K562 (cell line): ENCODE measurements around the gene LAMB4. TPM values are rescaled to one million over a fixed set of nuclear protein-coding genes. Genes with fewer than 3 reads are reported as not detected.

Experiments
- ATAC-seq: fragments of 200-7000 bp; cut with Tn5 transposase; 3 replicates; pipeline ENCODE4 v1.9.1; 2020; ENCODE audit warnings: moderate library complexity
- BruUV-seq: library from RNA; stranded (reverse); fragments of 400-500 nt; replicated peaks from 2 replicates; lab custom pipeline; 2021; lab: Mats Ljungman, UMichigan
- CTCF ChIA-PET: fragments of 300-600 bp; formaldehyde crosslinking; extraction: SDS; loops from one replicate; lab custom pipeline; 2021; ENCODE audit warnings: low intra/inter-chr PET ratio; lab: Yijun Ruan, JAX
- POLR2A ChIA-PET: fragments of 300-600, 350-650 bp; sonication (Branson Sonifier 250); formaldehyde crosslinking; extraction: SDS; loops from one replicate; lab custom pipeline; 2021; ENCODE audit warnings: antibody characterized with exemption, inconsistent platforms; lab: Yijun Ruan, JAX
- DNase-seq, 4 experiments: peaks; one replicate each; pipeline versions ENCODE4 v3.0.0 to v3.0.0-alpha.2; 2011 to 2018; ENCODE audit warnings: low spot score in 3 of 4, mixed read lengths in 3 of 4; ENCODE audit errors: extremely low read depth in 1 of 4
- FAIRE-seq: peaks from 2 replicates; lab custom pipeline; 2011; peaks lifted over from hg19 to GRCh38; lab: Jason Lieb, UNC
- H2AFZ ChIP-seq: 2 replicates; pipeline ENCODE4 v1.6.0; 2011; ENCODE audit warnings: low read depth, low read length, control low read depth, inconsistent platforms
- H3K27ac ChIP-seq: fragments of 200-600 bp; 3 replicates; pipeline ENCODE4 v1.8.0; 2011; ENCODE audit warnings: low read depth, mild to moderate bottlenecking, control low read depth, inconsistent platforms, low read length, moderate library complexity, mixed read lengths; ENCODE audit errors: extremely low read depth
- H3K27me3 ChIP-seq, 2 experiments: fragments of 300-600 bp in 1 of 2; 2 replicates in 1 of 2; 3 replicates in 1 of 2; pipeline versions ENCODE4 v1.6.0 to v1.8.0; 2011; ENCODE audit warnings: inconsistent platforms in 2 of 2, low read length in 2 of 2, mild to moderate bottlenecking in 1 of 2, mixed read lengths in 1 of 2, moderate library complexity in 1 of 2; ENCODE audit not compliant: control insufficient read depth in 2 of 2, insufficient read depth in 2 of 2
- H3K36me3 ChIP-seq: fragments of 300-600 bp; 3 replicates; pipeline ENCODE4 v1.8.0; 2011; ENCODE audit warnings: mild to moderate bottlenecking, low read length, inconsistent platforms; ENCODE audit not compliant: control insufficient read depth, insufficient read depth
- H3K4me1 ChIP-seq, 2 experiments: fragments of 200-600 bp in 1 of 2; replicated peaks in 1 of 2; 2 replicates in 1 of 2; 3 replicates in 1 of 2; pipeline versions ENCODE4 v1.5.1 to v1.8.0; 2011; ENCODE audit warnings: inconsistent platforms in 2 of 2, low read length in 2 of 2, mild to moderate bottlenecking in 1 of 2, mixed read lengths in 1 of 2, moderate library complexity in 1 of 2; ENCODE audit not compliant: control insufficient read depth in 2 of 2, insufficient read depth in 2 of 2
- H3K4me2 ChIP-seq: 2 replicates; pipeline ENCODE4 v1.6.1; 2011; ENCODE audit warnings: low read length, control low read depth, inconsistent platforms, mixed read lengths; ENCODE audit not compliant: insufficient read depth
- H3K4me3 ChIP-seq: fragments of 200-600 bp; sonication (generic), shearing (Covaris generic); 2 replicates; pipeline ENCODE4 v1.5.1; 2016; ENCODE audit warnings: control low read depth, inconsistent platforms
- H3K79me2 ChIP-seq: fragments of 200-600 bp; 3 replicates; pipeline ENCODE4 v1.8.0; 2011; ENCODE audit warnings: low read length, inconsistent platforms; ENCODE audit not compliant: control insufficient read depth, insufficient read depth
- H3K9ac ChIP-seq, 2 experiments: 2 replicates each; pipeline versions ENCODE4 v1.6.0 to v1.6.1; 2011; ENCODE audit warnings: low read depth in 2 of 2, low read length in 2 of 2, control low read depth in 1 of 2, inconsistent platforms in 1 of 2, mild to moderate bottlenecking in 1 of 2, mixed read lengths in 1 of 2; ENCODE audit not compliant: insufficient read depth in 1 of 2
- H3K9me1 ChIP-seq: one replicate; pipeline ENCODE4 v1.6.0; 2011; ENCODE audit warnings: inconsistent platforms, mild to moderate bottlenecking, low read length, moderate library complexity; ENCODE audit not compliant: control insufficient read depth, insufficient read depth
- H3K9me3 ChIP-seq: replicated peaks from 2 replicates; pipeline ENCODE4 v1.5.1; 2011; ENCODE audit warnings: low read depth, low read length, inconsistent platforms; ENCODE audit not compliant: control insufficient read depth, insufficient read depth
- H4K20me1 ChIP-seq: replicated peaks from 2 replicates; pipeline ENCODE4 v1.6.1; 2011; ENCODE audit warnings: low read length, inconsistent platforms, mixed read lengths; ENCODE audit not compliant: control insufficient read depth, insufficient read depth
- CEBPB ChIP-seq: fragments of 450-650 bp; IDR thresholded peaks from 2 replicates; pipeline ENCODE4 v1.6.1; 2016; ENCODE audit warnings: missing genetic modification characterization, missing compliant biosample characterization
- CXXC5 ChIP-seq: fragments of 250-450 bp; sonication (Bioruptor Pico); IDR thresholded peaks from 2 replicates; pipeline ENCODE4 v1.8.0; 2022; ENCODE audit warnings: inconsistent platforms, mild to moderate bottlenecking, moderate library complexity
- EWSR1 ChIP-seq: fragments of 450-650 bp; IDR thresholded peaks from 2 replicates; pipeline ENCODE4 v1.6.1; 2018; ENCODE audit warnings: borderline replicate concordance, mild to moderate bottlenecking, low read depth, moderate library complexity; ENCODE audit not compliant: partially characterized antibody
- MCM7 ChIP-seq, 2 experiments: fragments of 450-650 bp; IDR thresholded peaks; 2 replicates each; pipeline ENCODE4 v1.6.1; 2016 to 2018
- TAF7 ChIP-seq: fragments of 450-650 bp; IDR thresholded peaks from 2 replicates; pipeline ENCODE4 v1.6.1; 2016; ENCODE audit warnings: missing genetic modification characterization, missing compliant biosample characterization
- U2AF1 ChIP-seq: fragments of 200-400 bp; formaldehyde crosslinking; optimal IDR thresholded peaks from 2 replicates; pipeline ENCODE3; 2017; ENCODE audit warnings: mild to moderate bottlenecking, low read depth, low read length, moderate library complexity
- ZBTB1 ChIP-seq: sonication (generic); formaldehyde crosslinking; IDR thresholded peaks from 2 replicates; pipeline ENCODE4 v1.8.1; 2023; ENCODE audit warnings: missing genetic modification reagents, low read depth, mild to moderate bottlenecking, borderline replicate concordance
- ZNF217 ChIP-seq: sonication (generic); formaldehyde crosslinking; IDR thresholded peaks from 2 replicates; pipeline ENCODE4 v1.8.0; 2022; ENCODE audit warnings: mild to moderate bottlenecking, missing genetic modification reagents
- WGBS: fragments of 100-300 bp; shearing (Covaris generic); methylation state at CpG from one replicate; pipeline ENCODE4 v1.1.6; 2016; ENCODE audit warnings: low coverage, mixed read lengths; ENCODE audit not compliant: insufficient coverage; ENCODE audit errors: missing lambda C conversion rate; 5-methylcytosine and 5-hydroxymethylcytosine counted together
- in situ Hi-C: fragments of 300-500 bp; cut with MboI; formaldehyde crosslinking; loops from 4 replicates; pipeline ENCODE4 v1.15.0; 2018; ENCODE audit warnings: inconsistent platforms, mixed read lengths
- intact Hi-C: fragments of 100-400 bp; cut with micrococcal nuclease; formaldehyde crosslinking; loops from 2 replicates; pipeline ENCODE4 v1.14.2; 2022
- polyA plus RNA-seq, 8 experiments: library from polyadenylated mRNA; depleted of rRNA in 4 of 8; stranded (reverse) in 5 of 8; unstranded in 3 of 8; fragments of >200 nt; fragmentation: Nextera tagmentation in 2 of 8; fragmentation: Illumina TruSeq in 1 of 8; extraction: Ambion mirVana in 2 of 8; extraction: Trizol in 1 of 8; gene quantifications; 2 replicates each; pipeline versions ENCODE4 v1.2.1 to v1.2.3, GENCODE V29; 2011 to 2014; ENCODE audit warnings: inconsistent platforms in 1 of 8, missing spikeins in 1 of 8
- total RNA-seq, 7 experiments: library from RNA; depleted of rRNA in 6 of 7; stranded (reverse); fragments of >200 nt in 6 of 7; fragmentation: Illumina TruSeq in 2 of 7; extraction: Trizol in 2 of 7; gene quantifications; 2 replicates each; pipeline versions ENCODE4 v1.2.1 to v1.2.3, GENCODE V29; 2011 to 2021; ENCODE audit warnings: low replicate concordance in 1 of 7
- TF ChIP-seq, protein P1 (sequence below): IDR thresholded peaks from 2 replicates; pipeline ENCODE4 v1.6.1; 2011; ENCODE audit not compliant: insufficient read length; ENCODE audit errors: extremely low read depth
- TF ChIP-seq, protein P2 (sequence below): fragments of 450-650 bp; IDR thresholded peaks from 2 replicates; pipeline ENCODE4 v1.7.1; 2018; ENCODE audit warnings: mild to moderate bottlenecking, low read depth; ENCODE audit not compliant: partially characterized antibody
- TF ChIP-seq, protein P3 (sequence below), 3 experiments: fragments of 200-800 bp in 1 of 3; sonication (Bioruptor generic) in 1 of 3; sonication (generic) in 1 of 3; formaldehyde crosslinking in 1 of 3; IDR thresholded peaks; 2 replicates each; pipeline versions ENCODE4 v1.6.1 to v1.8.0; 2016 to 2022; ENCODE audit warnings: mild to moderate bottlenecking in 2 of 3, missing compliant biosample characterization in 2 of 3, missing genetic modification characterization in 2 of 3, missing genetic modification reagents in 1 of 3

Gene LAMB4
- total and polyA plus RNA-seq, 9 of the 15 experiments (the other 6 are each of a cell fraction or from before 2014, with no cell fraction given) = 0.06 to 0.13 (median 0.07) TPM; not detected in 6

DNA sequence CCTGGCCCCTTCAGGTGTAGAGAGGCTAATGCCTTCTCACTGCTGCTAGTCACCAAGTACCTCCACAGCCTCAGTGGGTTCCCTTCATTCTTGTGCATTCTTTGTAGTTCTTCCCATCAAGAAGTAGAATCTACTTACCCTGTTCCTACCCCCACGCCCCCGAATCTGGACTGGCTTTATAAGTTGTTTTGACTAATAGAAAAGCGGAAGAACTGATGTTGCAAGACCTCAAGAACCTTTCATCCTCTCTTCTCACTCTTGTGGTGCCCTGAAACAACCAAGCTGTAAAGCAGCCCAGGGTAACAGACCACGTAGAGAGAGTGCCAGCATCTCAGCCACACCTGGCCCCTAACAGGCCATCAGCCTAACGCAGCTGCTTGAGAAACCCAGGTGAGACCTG is 104.0 kb downstream of the LAMB4 start:
- BruUV-seq = no TSS peak
- POLR2A ChIA-PET = interaction anchor here (1.0 kb wide), 1 partner anchor 29 kb away, joined by 3 read pairs; no protein-coding TSS in a partner anchor
- no peaks in the 10 kb centered on the region for H3K36me3 ChIP-seq
- no peak overlapping the region; the same call in 1 of the 2 replicates for H2AFZ ChIP-seq
- FAIRE-seq (no peak), DNase-seq (no peak)
- no peaks in the 10 kb centered on the region for H3K9me1 ChIP-seq
- no peaks in the 10 kb centered on the region; a peak in 4 of 5 replicates for H3K4me1 ChIP-seq
- no peaks in the 10 kb centered on the region for H4K20me1 ChIP-seq
- CTCF ChIA-PET = no interaction called here
- H3K79me2 ChIP-seq = no peaks in the 10 kb centered on the region
- H3K27me3 ChIP-seq = no peaks in the 10 kb centered on the region
- in situ Hi-C loops (no loop called here), intact Hi-C loops (no loop called here)
- H3K4me3 ChIP-seq = no peak overlapping the region
- no peak overlapping the region for H3K4me2 ChIP-seq
- TF ChIP-seq U2AF1 (no peak), CEBPB (tag) (peak; percentile 50)
- TF ChIP-seq, all 486 proteins: peak for 1
- 31% methylated on average over 5 of the region's 5 CpGs for WGBS
- H3K27ac ChIP-seq = no peak overlapping the region
- ATAC-seq = peak; percentile 39
- no peak overlapping the region for H3K9ac ChIP-seq
- H3K9me3 ChIP-seq = no peaks in the 10 kb centered on the region

DNA sequence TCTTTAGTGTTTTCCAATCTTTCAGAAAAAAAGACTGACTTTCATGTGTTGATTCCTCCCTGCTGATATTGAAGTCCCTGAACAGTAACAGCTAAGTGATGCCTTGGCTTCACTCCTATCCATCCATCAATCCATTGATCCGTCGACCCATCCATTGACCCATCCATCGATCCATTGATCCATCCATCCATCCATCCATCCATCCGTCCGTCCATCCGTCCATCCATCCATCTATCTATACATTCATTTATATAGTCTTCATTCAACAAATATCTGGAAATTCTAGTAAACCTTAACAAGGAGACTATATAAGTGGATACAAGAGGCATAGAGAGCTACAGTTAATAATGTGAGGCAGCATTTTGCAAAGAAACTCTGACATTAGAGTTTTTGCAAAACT is 105.6 kb downstream of the LAMB4 start:
- H2AFZ ChIP-seq = no peak overlapping the region
- BruUV-seq = no TSS peak
- H3K27me3 ChIP-seq = no peaks in the 10 kb centered on the region
- FAIRE-seq = no peak
- no peak overlapping the region for H3K4me3 ChIP-seq
- no peak for DNase-seq
- 59% methylated on average over 6 of the region's 6 CpGs for WGBS
- no peaks in the 10 kb centered on the region for H3K79me2 ChIP-seq
- H3K4me2 ChIP-seq = no peak overlapping the region
- H3K36me3 ChIP-seq = no peaks in the 10 kb centered on the region
- no peak overlapping the region for H3K27ac ChIP-seq
- ATAC-seq = no peak
- H4K20me1 ChIP-seq = no peaks in the 10 kb centered on the region
- in situ Hi-C loops (no loop called here), intact Hi-C loops (no loop called here)
- POLR2A ChIA-PET = interaction anchor here (1.0 to 1.5 kb wide), 4 partner anchors 9 to 17 kb away, joined by 3 to 4 read pairs (median 4); no protein-coding TSS in a partner anchor
- CTCF ChIA-PET = no interaction called here
- H3K4me1 ChIP-seq = peaks cover 0 to 10% of the 10 kb centered on the region in 2 experiments; a peak in 4 of 5 replicates
- H3K9me3 ChIP-seq = no peaks in the 10 kb centered on the region
- no peak overlapping the region for H3K9ac ChIP-seq
- no peaks in the 10 kb centered on the region for H3K9me1 ChIP-seq
- TF ChIP-seq ZNF217 (CRISPR knock-in tag) (no peak), ZBTB1 (no peak), CXXC5 (CRISPR knock-in tag) (no peak), EWSR1 (no peak), MCM7 (IDR thresholded peaks at IDR 0.05) (no peak), TAF7 (no peak)
- TF ChIP-seq, protein P1, sequence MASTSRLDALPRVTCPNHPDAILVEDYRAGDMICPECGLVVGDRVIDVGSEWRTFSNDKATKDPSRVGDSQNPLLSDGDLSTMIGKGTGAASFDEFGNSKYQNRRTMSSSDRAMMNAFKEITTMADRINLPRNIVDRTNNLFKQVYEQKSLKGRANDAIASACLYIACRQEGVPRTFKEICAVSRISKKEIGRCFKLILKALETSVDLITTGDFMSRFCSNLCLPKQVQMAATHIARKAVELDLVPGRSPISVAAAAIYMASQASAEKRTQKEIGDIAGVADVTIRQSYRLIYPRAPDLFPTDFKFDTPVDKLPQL = no peak
- TF ChIP-seq, protein P2, sequence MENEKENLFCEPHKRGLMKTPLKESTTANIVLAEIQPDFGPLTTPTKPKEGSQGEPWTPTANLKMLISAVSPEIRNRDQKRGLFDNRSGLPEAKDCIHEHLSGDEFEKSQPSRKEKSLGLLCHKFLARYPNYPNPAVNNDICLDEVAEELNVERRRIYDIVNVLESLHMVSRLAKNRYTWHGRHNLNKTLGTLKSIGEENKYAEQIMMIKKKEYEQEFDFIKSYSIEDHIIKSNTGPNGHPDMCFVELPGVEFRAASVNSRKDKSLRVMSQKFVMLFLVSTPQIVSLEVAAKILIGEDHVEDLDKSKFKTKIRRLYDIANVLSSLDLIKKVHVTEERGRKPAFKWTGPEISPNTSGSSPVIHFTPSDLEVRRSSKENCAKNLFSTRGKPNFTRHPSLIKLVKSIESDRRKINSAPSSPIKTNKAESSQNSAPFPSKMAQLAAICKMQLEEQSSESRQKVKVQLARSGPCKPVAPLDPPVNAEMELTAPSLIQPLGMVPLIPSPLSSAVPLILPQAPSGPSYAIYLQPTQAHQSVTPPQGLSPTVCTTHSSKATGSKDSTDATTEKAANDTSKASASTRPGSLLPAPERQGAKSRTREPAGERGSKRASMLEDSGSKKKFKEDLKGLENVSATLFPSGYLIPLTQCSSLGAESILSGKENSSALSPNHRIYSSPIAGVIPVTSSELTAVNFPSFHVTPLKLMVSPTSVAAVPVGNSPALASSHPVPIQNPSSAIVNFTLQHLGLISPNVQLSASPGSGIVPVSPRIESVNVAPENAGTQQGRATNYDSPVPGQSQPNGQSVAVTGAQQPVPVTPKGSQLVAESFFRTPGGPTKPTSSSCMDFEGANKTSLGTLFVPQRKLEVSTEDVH = no peak
- TF ChIP-seq, protein P3, sequence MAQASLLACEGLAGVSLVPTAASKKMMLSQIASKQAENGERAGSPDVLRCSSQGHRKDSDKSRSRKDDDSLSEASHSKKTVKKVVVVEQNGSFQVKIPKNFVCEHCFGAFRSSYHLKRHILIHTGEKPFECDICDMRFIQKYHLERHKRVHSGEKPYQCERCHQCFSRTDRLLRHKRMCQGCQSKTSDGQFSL (CRISPR knock-in tag; IDR thresholded peaks at IDR 0.05) = no peak
- TF ChIP-seq, protein P3 (tag; IDR thresholded peaks at IDR 0.05) = no peak
